HPDE6-E6E7 (cell line): Measurements from ENCODE around the gene MAP3K7CL.
"Not testable (repeated sequence)": the region's sequence is repeated elsewhere in the genome, so short reads cannot be mapped to it uniquely, and the experiment has no call there.

Experiments
- DNase-seq: peaks from one replicate; pipeline ENCODE4 v3.0.0; 2011; ENCODE audit warnings: missing footprints; ENCODE audit errors: extremely low spot score

MAP3K7CL gene

GRCh38 chr21:29167481-29167880 lies 37.0 kb downstream of the MAP3K7CL start:
- not testable (repeated sequence) for DNase-seq

DNA sequence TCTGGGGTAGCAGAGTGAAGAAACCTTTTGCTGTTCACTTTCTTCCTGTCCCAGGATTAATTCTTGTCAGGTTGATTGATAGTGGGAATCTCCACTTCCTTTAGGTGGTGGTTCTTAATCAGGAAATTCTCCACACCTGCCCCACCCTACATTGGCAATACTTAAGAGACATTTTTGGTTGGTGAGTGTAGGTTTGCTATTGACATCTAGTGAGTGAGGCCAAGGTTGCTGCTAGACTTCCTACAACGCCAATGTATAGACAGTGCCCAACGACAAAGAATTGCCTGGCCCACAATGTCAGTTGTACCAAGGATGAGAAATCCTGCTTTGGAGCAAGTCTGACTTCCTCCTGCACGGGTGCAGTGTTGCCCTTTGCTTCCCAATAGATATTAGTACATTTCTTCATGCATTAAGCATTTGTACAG lies 38.5 kb downstream of the MAP3K7CL start:
- DNase-seq, result no peak

DNA sequence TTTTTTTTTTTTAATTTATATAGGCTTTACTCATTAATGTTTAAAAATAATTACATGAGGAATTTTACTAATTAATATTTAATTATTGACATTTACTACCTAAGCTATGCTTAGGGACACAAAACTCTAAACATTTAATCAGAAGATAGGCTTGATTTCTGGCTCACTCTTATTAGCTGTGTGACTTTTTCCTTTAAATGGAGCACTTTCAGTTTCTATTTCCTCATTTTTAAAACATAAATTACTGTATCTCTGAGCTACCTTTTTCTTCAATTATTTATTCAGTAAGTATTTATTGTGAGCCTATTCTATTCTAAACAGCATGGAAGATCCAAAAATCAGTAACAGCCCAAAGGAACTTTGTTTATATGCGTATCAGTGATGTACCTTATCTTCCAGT lies 40.5 kb downstream of the MAP3K7CL start:
- no peak for DNase-seq

DNA sequence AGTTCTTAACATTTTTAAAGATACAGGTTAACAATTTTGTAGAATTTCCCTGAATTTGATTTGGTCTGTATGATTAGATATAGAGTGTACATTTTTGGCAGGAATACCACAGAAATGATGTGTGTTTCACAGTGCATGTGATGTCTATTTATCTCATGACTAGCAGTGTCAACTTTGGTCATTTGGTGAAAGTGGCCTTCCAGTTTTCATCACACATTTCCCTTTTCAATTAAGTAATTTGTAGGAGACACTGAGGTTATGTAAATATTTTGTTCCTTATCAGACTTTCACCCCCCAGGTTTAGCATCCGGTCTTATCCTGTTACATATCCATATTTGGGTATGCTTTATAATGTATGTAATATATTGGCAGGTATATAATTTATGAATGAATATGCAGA lies 41.8 kb downstream of the MAP3K7CL start:
- DNase-seq, result no peak

GRCh38 chr21:29174607-29175013 lies 44.2 kb downstream of the MAP3K7CL start:
- DNase-seq, result no peak

- DNase-seq, result no peak
Measured at GRCh38 chr21:29175408-29176134, 45.1 kb downstream of the MAP3K7CL start.

DNA sequence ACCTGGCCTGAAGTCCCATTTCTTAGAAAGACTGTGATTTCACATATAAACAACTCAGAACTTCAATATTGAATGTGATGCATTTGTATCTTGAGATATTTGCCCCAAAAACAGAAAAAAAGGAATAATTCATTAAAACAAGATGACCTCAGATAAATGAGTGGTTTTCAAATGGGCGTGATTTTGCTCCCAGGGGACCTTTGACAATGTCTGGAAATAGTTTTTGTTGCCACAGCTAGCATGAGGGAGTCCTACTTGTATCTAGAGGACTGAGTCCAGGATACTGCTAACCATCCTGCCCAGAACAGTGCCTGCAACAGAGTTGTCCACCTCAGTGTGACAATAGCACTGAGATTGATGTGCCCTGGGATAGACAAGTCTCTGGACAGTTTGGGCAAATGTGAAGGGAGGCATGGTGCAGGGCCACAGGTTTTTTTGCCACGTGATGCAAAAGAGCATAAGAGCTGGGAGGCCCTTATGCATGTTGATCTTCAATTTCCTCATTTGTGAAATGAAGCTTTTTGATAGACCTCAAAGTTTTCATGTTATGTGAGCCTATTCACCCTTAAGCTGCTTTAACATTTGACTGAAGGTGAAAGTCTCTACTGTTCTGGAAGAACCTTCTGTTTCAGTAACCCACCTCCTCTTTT lies 46.2 kb downstream of the MAP3K7CL start:
- no peak for DNase-seq

DNA sequence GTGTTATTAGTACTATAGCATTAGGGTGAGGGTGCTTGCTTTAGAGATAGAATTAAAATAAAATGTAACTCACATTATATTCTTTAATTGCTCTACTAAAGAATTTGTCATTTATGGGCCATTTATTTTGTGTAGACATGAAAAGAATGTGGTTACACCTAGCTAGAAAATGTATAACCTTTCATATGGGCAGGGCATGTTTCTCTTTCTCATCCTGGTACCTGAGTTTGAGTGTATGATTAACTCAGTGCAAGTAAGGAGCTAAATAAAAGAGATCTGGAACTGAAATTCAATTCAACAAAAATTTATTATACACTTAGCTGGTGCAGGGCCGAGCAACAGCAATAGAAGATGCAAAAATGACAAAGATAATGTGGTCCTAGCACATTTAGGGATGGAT lies 47.4 kb downstream of the MAP3K7CL start:
- no peak for DNase-seq

- no peak for DNase-seq
Measured at GRCh38 chr21:29178926-29179325, 48.5 kb downstream of the MAP3K7CL start.

DNA sequence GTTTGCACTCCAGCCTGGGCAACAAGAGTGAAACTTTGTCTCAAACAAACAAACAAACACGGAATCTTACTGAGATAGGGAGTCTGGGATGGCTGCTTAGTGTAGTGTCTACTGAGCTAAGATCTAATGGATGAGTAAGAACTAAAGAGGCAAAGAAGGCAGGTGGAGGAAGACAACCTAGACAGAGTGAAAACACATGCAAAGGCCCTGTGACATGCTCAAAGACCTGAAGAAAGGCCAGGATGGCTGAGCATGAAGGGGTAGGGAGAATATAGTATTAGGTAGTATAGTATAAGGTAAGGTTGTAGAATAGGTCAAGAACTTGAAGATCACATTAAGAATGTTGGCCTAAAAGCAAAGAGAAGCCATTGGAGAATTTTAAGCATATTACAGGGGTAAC lies 49.1 kb downstream of the MAP3K7CL start:
- DNase-seq, result no peak

GRCh38 chr21:29181799-29182470 lies 51.5 kb downstream of the MAP3K7CL start:
- DNase-seq, result peak; percentile 64

GRCh38 chr21:29182691-29183092 lies 52.2 kb downstream of the MAP3K7CL start:
- no peak for DNase-seq

DNA sequence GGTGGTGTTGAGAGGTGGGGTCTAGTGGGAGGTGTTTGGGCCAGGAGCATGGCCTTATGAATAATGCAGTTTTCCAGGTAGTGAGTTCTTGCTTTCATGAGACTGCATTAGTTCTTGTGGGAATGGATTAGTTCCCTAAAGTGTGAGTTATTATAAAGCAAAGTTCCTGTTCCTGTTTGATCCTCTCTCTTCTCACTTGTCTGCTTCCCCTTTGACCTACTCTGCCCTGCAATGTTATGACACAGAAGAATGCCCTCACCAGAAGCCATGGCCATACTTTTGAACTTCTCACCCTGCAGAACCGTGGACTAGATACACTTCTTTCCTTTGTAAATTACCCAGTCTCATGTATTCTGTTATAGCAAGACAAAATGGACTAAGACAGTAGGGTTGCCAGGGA lies 53.6 kb downstream of the MAP3K7CL start:
- DNase-seq, result no peak

GRCh38 chr21:29185172-29185571 lies 54.7 kb downstream of the MAP3K7CL start:
- no peak for DNase-seq

- no peak for DNase-seq
Measured at GRCh38 chr21:29185633-29186032, 55.2 kb downstream of the MAP3K7CL start.

DNA sequence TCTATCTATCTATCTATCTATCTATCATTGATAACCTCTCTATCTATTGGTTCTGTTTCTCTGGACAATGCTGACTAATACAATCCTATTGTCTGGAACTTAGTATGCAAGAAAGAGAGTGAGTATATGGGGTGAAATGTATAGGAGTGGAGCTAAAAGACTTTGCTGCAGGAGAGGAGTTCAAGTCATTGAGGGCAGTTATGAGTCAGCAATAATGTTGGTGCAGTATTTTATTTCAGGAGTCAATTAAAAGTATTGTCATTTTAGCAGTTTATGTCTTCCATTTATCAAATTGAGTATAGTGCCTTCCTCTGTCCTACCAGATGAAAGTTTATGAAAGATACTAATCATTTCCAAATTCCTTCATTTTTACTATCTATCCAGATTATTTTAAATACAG lies 55.8 kb downstream of the MAP3K7CL start:
- no peak for DNase-seq

DNA sequence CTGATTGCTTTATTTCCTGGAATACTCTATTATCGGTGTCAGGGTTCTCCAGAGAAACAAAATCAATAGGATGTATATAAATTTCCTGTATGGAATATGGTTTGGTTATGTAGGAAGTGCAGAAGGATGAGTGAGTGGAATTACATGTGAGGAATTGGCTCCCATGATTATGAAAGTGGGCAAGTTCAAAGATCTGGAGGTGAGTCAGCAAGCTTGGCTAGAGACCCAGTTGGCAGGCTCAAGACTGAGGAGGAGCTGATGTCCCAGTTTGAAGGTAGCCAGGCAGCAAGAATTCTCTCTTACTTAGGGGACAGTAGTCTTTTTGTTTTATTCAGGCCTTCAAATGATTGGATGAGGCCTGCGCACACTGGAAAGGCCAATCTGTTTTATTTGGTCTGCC lies 57.5 kb downstream of the MAP3K7CL start:
- DNase-seq, result no peak

GRCh38 chr21:29189353-29189752 lies 58.9 kb downstream of the MAP3K7CL start:
- no peak for DNase-seq

- DNase-seq, result no peak
Measured at GRCh38 chr21:29190923-29191331, 60.5 kb downstream of the MAP3K7CL start.

- DNase-seq, result no peak
Measured at GRCh38 chr21:29193072-29193471, 62.6 kb downstream of the MAP3K7CL start.

DNA sequence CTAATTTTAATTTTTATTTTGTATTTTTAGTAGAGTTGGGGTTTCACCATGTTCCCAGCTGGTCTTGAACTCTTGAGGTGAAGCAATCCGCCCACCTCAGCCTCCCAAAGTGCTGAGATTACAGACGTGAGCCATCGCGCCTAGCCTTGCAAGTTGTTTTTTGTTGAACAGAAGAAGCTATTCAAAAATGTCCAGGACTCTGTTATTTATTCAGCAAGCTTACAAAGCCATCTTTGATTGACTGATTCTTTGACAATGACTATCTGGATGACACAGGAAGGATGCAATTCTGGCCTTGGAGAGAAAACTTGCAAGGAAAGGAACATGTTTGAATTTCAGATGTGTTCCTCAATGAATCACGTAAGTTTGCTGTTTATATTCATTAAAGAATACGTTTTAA lies 63.5 kb downstream of the MAP3K7CL start:
- no peak for DNase-seq

DNA sequence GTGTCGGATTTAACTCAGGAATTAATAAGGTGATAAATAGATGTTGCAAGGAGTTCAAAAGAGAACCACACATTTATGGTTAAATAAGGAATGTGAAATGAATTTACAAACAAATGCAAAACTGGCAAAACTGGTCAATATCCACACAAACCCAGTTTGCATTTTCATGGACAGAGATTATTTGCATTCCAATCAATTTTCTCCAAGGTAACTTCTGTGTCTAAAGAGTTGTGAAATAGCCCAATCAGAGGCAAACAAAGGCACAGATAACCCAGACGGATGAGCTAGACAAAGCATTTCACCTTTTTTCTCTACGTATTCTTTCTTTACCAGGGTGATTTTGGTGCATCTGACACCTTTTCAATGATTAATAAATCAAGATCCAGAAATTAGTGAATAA lies 63.9 kb downstream of the MAP3K7CL start:
- DNase-seq, result no peak

GRCh38 chr21:29194847-29195246 lies 64.4 kb downstream of the MAP3K7CL start:
- no peak for DNase-seq
